Esophagus squamous epithelium (tissue), 4 donors: ENCODE data around the gene PGS1.

ENCODE experiments used
- CTCF ChIP-seq, 6 experiments: fragments of 450-650 bp in 4 of 6; fragments of 200-600 bp in 2 of 6; sonication (generic) in 2 of 6; IDR thresholded peaks; one replicate each; pipeline ENCODE4 v1.5.1; 2016 to 2019; ENCODE audit warnings: antibody characterized with exemption in 6 of 6, mild to moderate bottlenecking in 4 of 6, moderate library complexity in 4 of 6
- POLR2A ChIP-seq, 4 donors: fragments of 450-650 bp; IDR thresholded peaks; one replicate each; pipeline ENCODE4 v1.6.1; 2017; ENCODE audit warnings: antibody characterized with exemption in 4 of 4, mild to moderate bottlenecking in 4 of 4, moderate library complexity in 3 of 4

DNA sequence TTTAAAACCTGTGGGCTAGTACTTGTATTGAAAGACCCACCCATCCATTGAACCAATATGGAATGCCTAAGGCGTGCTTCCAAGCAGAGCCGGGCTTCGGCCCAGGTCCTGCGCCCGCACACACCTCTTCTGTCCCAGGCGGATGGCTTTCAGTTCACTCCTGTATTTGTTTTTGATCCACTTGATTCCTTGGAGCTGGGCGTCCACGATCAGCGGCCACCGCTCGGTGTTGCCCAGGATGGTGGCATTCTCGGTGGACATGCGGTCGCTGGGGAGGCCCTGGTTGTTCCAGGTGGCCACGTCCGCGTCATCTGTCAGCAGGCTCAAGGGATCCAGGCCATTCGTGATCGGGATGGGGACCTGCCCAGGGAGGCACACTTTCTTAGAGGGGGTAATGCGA, 75.9 kb downstream of the PGS1 start:
- TF ChIP-seq CTCF (IDR thresholded peaks at IDR 0.05) (no peak), POLR2A (IDR thresholded peaks at IDR 0.05) (no peak)
